Endothelial cell of umbilical vein (primary cell): ENCODE results near the gene OXTR.

ENCODE experiments used
- CTCF ChIP-seq, 2 donors: IDR thresholded peaks; 1 replicate in 1 of 2; 2 replicates in 1 of 2; pipeline ENCODE4 v1.5.1; 2011; ENCODE audit warnings: low read length in 2 of 2, mild to moderate bottlenecking in 2 of 2, moderate library complexity in 2 of 2, control low read depth in 1 of 2, inconsistent platforms in 1 of 2, low read depth in 1 of 2; ENCODE audit not compliant: insufficient read depth in 1 of 2; ENCODE audit errors: extremely low read depth in 1 of 2
- EZH2 ChIP-seq: IDR thresholded peaks from 2 replicates; pipeline ENCODE4 v1.6.1; 2012; ENCODE audit warnings: borderline replicate concordance, low read depth, mild to moderate bottlenecking, moderate library complexity, low read length, inconsistent platforms; ENCODE audit not compliant: severe bottlenecking
- JUN ChIP-seq: IDR thresholded peaks from 2 replicates; pipeline ENCODE4 v1.6.1; 2011; ENCODE audit warnings: borderline replicate concordance, low read depth; ENCODE audit not compliant: insufficient read length, insufficient read depth
- MAX ChIP-seq: IDR thresholded peaks from 2 replicates; pipeline ENCODE4 v1.6.1; 2011; ENCODE audit not compliant: insufficient read depth, insufficient read length
- POLR2A ChIP-seq: IDR thresholded peaks from 2 replicates; pipeline ENCODE4 v1.6.1; 2012; ENCODE audit warnings: low read depth, mild to moderate bottlenecking, control low read depth, low read length
- POLR2AphosphoS5 ChIP-seq: IDR thresholded peaks from 2 replicates; pipeline ENCODE4 v1.6.1; 2012; ENCODE audit warnings: low read depth, mild to moderate bottlenecking, control low read depth, low read length, moderate library complexity; ENCODE audit not compliant: insufficient read depth

DNA sequence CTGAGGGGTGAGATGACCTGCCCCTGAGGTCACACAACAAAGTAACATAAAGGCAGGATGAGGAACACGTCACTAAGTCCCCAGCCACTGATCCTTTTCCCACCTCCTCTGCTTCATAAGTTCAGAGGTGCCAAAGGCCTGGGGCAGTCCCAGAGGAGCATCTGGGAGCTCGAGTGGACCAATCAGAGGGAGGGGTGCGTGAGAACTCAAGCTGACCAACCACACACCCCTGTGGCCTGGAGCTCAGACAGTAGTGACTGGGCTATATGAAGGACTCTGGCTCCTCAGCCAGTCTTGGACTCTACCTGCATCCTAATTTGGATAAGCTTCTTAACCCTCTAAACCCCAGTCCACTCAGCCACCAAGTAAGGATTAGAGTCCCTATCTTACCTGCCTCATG lies 63.8 kb downstream of the OXTR start:
- TF ChIP-seq CTCF (IDR thresholded peaks at IDR 0.05; ENCODE audit: extremely low read depth in 1 of 2, insufficient read depth in 1 of 2, low read depth in 1 of 2, low read length in 2 of 2) (no peak), EZH2 (no peak), JUN (no peak), POLR2A (no peak), POLR2AphosphoS5 (no peak), MAX (no peak)
